Right ventricle myocardium superior (tissue), 1 donor: Measurements from ENCODE around the gene SEC23IP. TPM values are rescaled to one million over a fixed set of nuclear protein-coding genes. Genes with fewer than 3 reads are reported as not detected.
"Not testable (repeated sequence)": the region's sequence is repeated elsewhere in the genome, so short reads cannot be mapped to it uniquely, and the experiment has no call there.

Experiments
- ATAC-seq: fragments of 200-7000 bp; cut with Tn5 transposase; one replicate; pipeline ENCODE4 v1.9.1; 2020; ENCODE audit warnings: mild to moderate bottlenecking; ENCODE audit not compliant: poor library complexity
- DNase-seq: peaks from one replicate; pipeline ENCODE4 v3.0.0-alpha.2; 2020
- intact Hi-C: fragments of 100-400 bp; cut with DNase I; formaldehyde crosslinking; loops from one replicate; pipeline ENCODE4 v1.11.2; 2022
- total RNA-seq: library from RNA; stranded (reverse); fragmentation: NEBNext Ultra II Directional; extraction: Animal tissue kit (Norgen Biotek cat#: 25700); gene quantifications from one replicate; pipeline ENCODE4 v1.2.1, GENCODE V29; 2021
- donor health status: DM: no; HTN: yes; CAD: no; lungs with severe emphysema.

The SEC23IP gene
- total RNA-seq, 1 donor from 2014 or later, result 30.6 TPM

- intact Hi-C loops, result loop anchor here (10.0 kb wide), 1 partner anchor 278 kb away; the partner anchor contains the start of gene TIAL1
- DNase-seq, result no peak
- ATAC-seq, result no peak
Measured at GRCh38 chr10:119872610-119872859, 20.0 kb upstream of the SEC23IP start, which contains the start of gene MCMBP. Gene MCMBP (minus strand): TSS chr10:119872843. CDS start chr10:119872584, 259 bp downstream.

DNA sequence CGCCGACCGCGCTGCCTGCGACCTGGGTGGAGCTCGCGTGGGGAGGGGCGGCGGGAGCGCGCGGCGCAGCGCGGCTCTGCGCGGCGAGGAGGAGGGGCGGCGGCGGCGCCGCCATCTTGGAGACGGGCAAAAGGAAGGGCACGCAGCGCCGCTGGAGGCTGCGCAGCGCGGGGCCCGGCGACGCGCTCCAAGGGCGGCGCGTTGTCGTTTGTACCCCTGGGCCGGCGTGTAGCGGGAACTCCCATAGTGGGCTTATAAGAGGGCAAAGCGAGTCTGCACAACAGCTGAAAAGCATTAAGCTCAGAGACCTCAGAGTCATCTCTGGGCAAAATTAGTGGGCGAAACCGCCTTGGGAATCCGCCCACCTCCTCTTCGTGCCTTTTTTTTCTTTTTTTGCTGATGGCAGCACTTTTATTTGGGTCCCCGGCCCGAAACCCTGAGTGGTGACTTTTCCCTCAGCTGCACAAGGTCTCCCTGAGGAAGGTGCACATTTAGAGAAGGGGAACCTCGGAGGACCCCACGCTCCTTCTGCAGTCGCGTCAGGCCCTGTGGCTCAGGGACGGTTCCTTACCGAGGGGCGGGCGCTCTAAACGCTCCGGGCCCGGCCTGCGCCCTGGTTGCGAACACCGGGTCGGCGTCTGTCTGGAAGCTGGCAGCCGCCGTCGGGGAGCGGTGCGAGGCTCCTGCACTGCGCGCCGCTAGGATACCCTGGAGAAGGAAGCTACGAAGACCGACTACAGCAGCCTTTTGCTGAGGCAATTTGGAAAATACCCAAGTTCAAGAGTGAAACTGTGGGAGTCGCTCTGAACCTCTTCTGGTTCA, 19.5 kb upstream of the SEC23IP start:
- intact Hi-C loops, result loop anchor here (10.0 kb wide), 1 partner anchor 278 kb away; the partner anchor contains the start of gene TIAL1
- peak; percentile 99 for ATAC-seq

GRCh38 chr10:119878524-119878923, 14.0 kb upstream of the SEC23IP start:
- ATAC-seq (no peak), DNase-seq (no peak)
- intact Hi-C loops, result loop anchor here (10.0 kb wide), 1 partner anchor 284 kb away; the partner anchor contains the start of gene TIAL1

More for the DNA sequence above, 19.5 kb upstream of the SEC23IP start:
- DNase-seq, result peak; percentile 94

- ATAC-seq, intact Hi-C loops: not testable (repeated sequence)
Measured at GRCh38 chr10:119883901-119884611, 8.5 kb upstream of the SEC23IP start.

DNA sequence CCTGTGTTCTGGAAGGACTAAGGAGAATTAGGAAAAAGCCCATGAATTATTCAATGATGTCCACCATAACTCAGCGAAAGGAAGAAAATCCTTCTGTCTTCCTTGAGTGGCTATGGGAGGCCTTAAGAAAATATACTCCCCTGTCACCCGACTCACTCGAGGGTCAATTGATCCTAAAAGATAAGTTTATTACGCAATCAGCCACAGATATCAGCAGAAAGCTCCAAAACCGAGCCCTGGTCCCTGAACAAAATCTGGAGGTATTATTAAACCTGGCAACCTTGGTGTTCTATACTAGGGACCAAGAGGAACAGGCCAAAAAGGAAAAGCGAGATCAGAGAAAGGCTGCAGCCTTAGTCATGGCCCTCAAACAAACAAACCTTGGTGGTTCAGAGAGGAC, 6.5 kb upstream of the SEC23IP start:
- DNase-seq, ATAC-seq, intact Hi-C loops: not testable (repeated sequence)

More at GRCh38 chr10:119883901-119884611, 8.5 kb upstream of the SEC23IP start:
- not testable (repeated sequence) for DNase-seq

- DNase-seq, ATAC-seq, intact Hi-C loops: not testable (repeated sequence)
Measured at GRCh38 chr10:119888715-119889114, 3.8 kb upstream of the SEC23IP start.

- intact Hi-C loops, DNase-seq, ATAC-seq: not testable (repeated sequence)
Measured at GRCh38 chr10:119889201-119889600, 3.3 kb upstream of the SEC23IP start.

GRCh38 chr10:119890307-119890706, 2.2 kb upstream of the SEC23IP start:
- intact Hi-C loops, ATAC-seq: not testable (repeated sequence)

GRCh38 chr10:119891849-119892187, 712 bp upstream of the SEC23IP start:
- ATAC-seq, DNase-seq, intact Hi-C loops: not testable (repeated sequence)

More at GRCh38 chr10:119890307-119890706, 2.2 kb upstream of the SEC23IP start:
- DNase-seq, result not testable (repeated sequence)

- no peak for DNase-seq
- no peak for ATAC-seq
- intact Hi-C loops, result no loop called here
Measured at GRCh38 chr10:119893074-119893473, 544 bp downstream of the SEC23IP start.

- intact Hi-C loops, result no loop called here
- ATAC-seq (no peak), DNase-seq (no peak)
Measured at GRCh38 chr10:119893845-119894427, 1.4 kb downstream of the SEC23IP start.

DNA sequence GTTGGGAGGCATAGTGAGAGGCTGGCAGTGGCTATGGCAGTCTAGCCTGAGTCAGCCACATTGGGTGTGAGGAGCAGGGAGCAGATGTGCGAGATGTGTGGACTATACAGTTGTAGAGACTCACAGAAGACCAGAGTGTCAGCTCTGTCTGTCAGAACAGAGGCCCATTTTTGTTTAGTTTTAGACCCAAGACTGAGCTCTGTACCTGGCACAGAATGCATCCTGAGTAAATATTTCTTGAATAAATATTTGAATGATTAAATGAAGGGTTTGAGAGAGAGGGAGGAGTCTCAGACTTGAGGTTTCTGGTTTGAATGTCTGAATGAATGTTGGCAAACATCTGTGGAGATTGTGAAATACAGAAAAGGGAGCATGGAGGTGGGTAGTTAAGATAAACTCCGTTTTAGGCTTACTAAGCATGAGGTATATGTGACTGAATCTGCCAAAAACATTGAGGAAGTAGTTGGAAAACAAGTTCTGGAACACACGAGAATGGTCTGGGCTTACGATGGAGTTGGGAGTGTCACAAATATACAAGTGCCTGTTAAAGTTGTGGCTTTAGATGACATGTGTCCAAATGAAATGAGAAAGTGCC, 3.6 kb downstream of the SEC23IP start:
- no peak for ATAC-seq
- intact Hi-C loops, result no loop called here
- no peak for DNase-seq

DNA sequence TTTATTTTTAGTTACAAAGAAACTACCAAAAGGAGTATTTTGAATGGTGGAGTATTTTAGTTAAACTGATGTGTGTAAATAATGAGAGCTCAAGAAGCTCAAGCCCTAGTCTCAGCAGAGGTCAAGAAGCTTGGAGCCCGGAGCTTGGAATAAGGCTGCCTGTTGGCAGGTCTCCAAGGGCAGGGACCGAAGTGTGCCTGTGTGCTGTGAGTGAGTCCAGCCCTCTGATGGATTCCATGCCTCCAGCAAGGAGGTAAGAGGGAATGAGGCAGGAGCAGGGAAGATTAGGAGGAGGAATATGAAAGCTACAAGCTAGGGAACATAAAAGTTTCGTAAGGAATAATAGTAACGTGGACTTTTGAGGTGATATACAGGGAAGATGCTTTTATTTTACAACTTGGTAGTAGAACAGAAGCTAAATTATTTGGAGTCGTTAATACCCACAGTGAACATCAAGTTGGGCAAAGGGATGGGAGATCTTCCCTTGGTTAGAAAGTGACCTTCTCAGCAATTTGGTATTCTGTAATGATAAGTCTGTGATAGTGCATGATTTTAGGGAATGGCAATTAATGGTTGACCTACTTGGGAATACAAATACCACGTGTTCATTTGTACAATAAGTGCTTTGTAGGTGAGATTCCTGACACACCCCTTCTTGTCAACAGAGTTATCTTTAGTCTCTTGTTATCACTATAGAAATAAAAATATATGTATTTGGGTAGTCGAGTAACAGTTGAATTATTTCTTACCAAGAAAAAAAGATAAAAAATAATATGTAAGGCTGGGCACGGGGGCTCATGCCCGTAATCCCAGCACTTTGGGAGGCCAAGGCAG, 4.6 kb downstream of the SEC23IP start:
- ATAC-seq (peak; percentile 52), DNase-seq (peak; percentile 83)
- intact Hi-C loops, result no loop called here

DNA sequence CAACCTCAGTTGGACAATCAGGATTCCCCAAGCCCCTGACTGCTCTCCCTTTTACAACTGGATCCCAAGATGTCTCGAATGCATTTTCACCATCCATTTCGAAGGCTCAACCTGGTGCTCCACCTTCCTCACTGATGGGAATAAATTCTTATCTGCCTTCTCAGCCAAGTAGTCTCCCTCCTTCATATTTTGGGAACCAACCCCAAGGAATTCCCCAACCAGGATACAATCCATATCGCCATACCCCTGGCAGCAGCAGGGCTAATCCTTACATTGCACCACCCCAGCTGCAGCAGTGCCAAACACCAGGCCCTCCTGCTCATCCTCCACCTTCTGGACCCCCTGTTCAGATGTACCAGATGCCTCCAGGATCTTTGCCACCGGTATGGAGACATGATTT, 6.0 kb downstream of the SEC23IP start:
- ATAC-seq (no peak), DNase-seq (no peak)
- intact Hi-C loops, result no loop called here

GRCh38 chr10:119903946-119904666, 11.6 kb downstream of the SEC23IP start:
- DNase-seq, result no peak
- ATAC-seq, result no peak
- intact Hi-C loops, result no loop called here

DNA sequence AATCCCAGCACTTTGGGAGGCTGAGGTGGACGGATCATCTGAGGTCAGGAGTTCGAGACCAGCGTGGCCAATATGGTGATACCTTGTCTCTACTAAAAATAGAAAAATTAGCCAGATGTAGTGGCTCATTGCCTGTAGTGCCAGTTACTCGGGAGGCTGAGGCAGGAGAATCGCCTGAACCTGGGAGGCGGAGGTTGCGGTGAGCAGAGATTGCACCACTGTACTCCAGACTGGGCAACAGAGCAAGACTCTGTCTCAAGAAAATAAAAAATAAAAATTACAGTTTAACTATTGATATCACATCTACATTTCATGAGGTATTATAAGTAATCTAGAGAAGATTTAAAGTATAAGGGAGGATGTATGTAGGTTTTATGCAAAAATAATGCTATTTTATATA, 15.2 kb downstream of the SEC23IP start:
- ATAC-seq, intact Hi-C loops, DNase-seq: not testable (repeated sequence)

DNA sequence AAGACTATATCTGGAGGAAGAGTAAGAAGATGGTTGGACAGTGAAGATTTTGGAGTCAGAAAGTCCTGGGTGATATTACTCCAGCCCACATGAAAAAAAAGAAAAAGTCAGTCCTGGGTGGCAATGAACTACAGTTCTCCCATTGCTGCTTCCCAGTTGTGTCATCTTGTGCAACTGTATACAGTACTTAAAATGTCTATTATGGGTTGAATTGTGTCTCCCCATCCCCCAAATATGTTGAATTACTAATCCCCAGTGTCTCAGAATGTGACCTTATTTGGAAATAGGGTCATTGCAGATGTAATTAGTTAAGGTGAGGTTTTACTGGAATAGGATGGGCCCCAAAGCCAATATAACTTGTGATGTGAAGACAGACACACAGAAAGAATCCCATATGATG, 15.6 kb downstream of the SEC23IP start:
- DNase-seq (no peak), ATAC-seq (no peak)
- intact Hi-C loops, result no loop called here
